Caco-2 (cell line): ENCODE results near the gene GABRP. TPM values are rescaled to one million over a fixed set of nuclear protein-coding genes. Genes with fewer than 3 reads are reported as not detected.

Experiments used
- BruUV-seq: library from RNA; stranded (reverse); fragments of 400-500 nt; replicated peaks from 2 replicates; lab custom pipeline; 2021; lab: Mats Ljungman, UMichigan
- CTCF ChIA-PET: fragments of 300-600 bp; sonication (Branson Sonifier 250); formaldehyde crosslinking; loops from one replicate; lab custom pipeline; 2022; ENCODE audit warnings: antibody characterized with exemption; lab: Charles Lee
- POLR2A ChIA-PET: fragments of 300-600 bp; sonication (Branson Sonifier 250); formaldehyde crosslinking; loops from one replicate; lab custom pipeline; 2022; ENCODE audit warnings: antibody characterized with exemption; lab: Charles Lee
- DNase-seq, 2 experiments: peaks; one replicate each; pipeline versions ENCODE4 v3.0.0 to v3.0.0-alpha.2; 2020 to 2022
- H3K27me3 ChIP-seq: replicated peaks from 2 replicates; pipeline ENCODE4 v1.6.0; 2011; ENCODE audit warnings: low read length; ENCODE audit not compliant: control insufficient read depth, insufficient read depth
- H3K36me3 ChIP-seq: 2 replicates; pipeline ENCODE4 v1.5.1; 2011; ENCODE audit warnings: low read length; ENCODE audit not compliant: control insufficient read depth, insufficient read depth
- H3K4me1 ChIP-seq: fragments of 250-450 bp; sonication (Bioruptor Pico); 2 replicates; pipeline ENCODE4 v1.5.1; 2020; ENCODE audit warnings: mild to moderate bottlenecking
- H3K4me3 ChIP-seq: 2 replicates; pipeline ENCODE4 v1.5.1; 2011; ENCODE audit warnings: low read depth, mild to moderate bottlenecking, control low read depth, low read length
- H3K9me3 ChIP-seq: fragments of 250-450 bp; sonication (Bioruptor Pico); 2 replicates; pipeline ENCODE4 v1.5.1; 2020; ENCODE audit warnings: mild to moderate bottlenecking, moderate library complexity
- H3K27ac Mint-ChIP-seq: one replicate; pipeline ENCODE4 v1.8.0; 2022; ENCODE audit warnings: mixed read lengths; ENCODE audit not compliant: unreplicated experiment
- H3K27me3 Mint-ChIP-seq: one replicate; pipeline ENCODE4 v1.8.0; 2022; ENCODE audit warnings: mixed read lengths; ENCODE audit not compliant: insufficient read depth, unreplicated experiment
- H3K36me3 Mint-ChIP-seq: one replicate; pipeline ENCODE4 v1.8.0; 2022; ENCODE audit warnings: mild to moderate bottlenecking, mixed read lengths; ENCODE audit not compliant: insufficient read depth, unreplicated experiment
- H3K4me1 Mint-ChIP-seq: one replicate; pipeline ENCODE4 v1.8.0; 2022; ENCODE audit warnings: low read depth, mixed read lengths; ENCODE audit not compliant: unreplicated experiment
- H3K4me3 Mint-ChIP-seq: one replicate; pipeline ENCODE4 v1.8.0; 2022; ENCODE audit warnings: mild to moderate bottlenecking, moderate library complexity, mixed read lengths; ENCODE audit not compliant: unreplicated experiment
- H3K9me3 Mint-ChIP-seq: one replicate; pipeline ENCODE4 v1.8.0; 2022; ENCODE audit warnings: mixed read lengths; ENCODE audit not compliant: unreplicated experiment
- CTCF ChIP-seq, 2 experiments: fragments of 200-600 bp in 1 of 2; IDR thresholded peaks; 1 replicate in 1 of 2; 2 replicates in 1 of 2; pipeline versions ENCODE4 v1.5.1 to v1.8.0; 2011 to 2022; ENCODE audit warnings: antibody characterized with exemption in 1 of 2, control low read depth in 1 of 2, inconsistent platforms in 1 of 2, low read depth in 1 of 2, low read length in 1 of 2, mild to moderate bottlenecking in 1 of 2, moderate library complexity in 1 of 2; ENCODE audit not compliant: insufficient read depth in 1 of 2, severe bottlenecking in 1 of 2, unreplicated experiment in 1 of 2
- intact Hi-C: fragments of 100-400 bp; cut with micrococcal nuclease; formaldehyde crosslinking; loops from one replicate; pipeline ENCODE4 v1.10.0; 2022; ENCODE audit not compliant: unreplicated experiment
- total RNA-seq: library from RNA; stranded (reverse); gene quantifications from 2 replicates; pipeline ENCODE4 v1.2.3, GENCODE V29; 2022

Gene GABRP
- total RNA-seq, 1 experiment from 2014 or later = 4.8 TPM

- H3K36me3 Mint-ChIP-seq = no peaks in the 10 kb centered on the region
- CTCF ChIA-PET = interaction anchor here (0.5 to 4.0 kb wide), 7 partner anchors 22 to 187 kb away, joined by 3 to 115 read pairs (median 3); no protein-coding TSS in a partner anchor
- intact Hi-C loops = loop anchor here (1.0 kb wide), 2 partner anchors 47 to 153 kb away; no protein-coding TSS in a partner anchor
- H3K4me1 Mint-ChIP-seq = no peaks in the 10 kb centered on the region
- H3K9me3 Mint-ChIP-seq = no peaks in the 10 kb centered on the region
- POLR2A ChIA-PET = interaction anchor here (0.9 kb wide), 2 partner anchors 46 to 47 kb away, joined by 3 to 6 read pairs; no protein-coding TSS in a partner anchor
- peaks cover 4% of the 10 kb centered on the region for H3K27me3 Mint-ChIP-seq
- BruUV-seq = no TSS peak
- TF ChIP-seq CTCF (IDR thresholded peaks at IDR 0.05; ENCODE audit: insufficient read depth in 1 of 2, low read depth in 1 of 2, low read length in 1 of 2, severe bottlenecking in 1 of 2, unreplicated experiment in 1 of 2) = peak; percentile 77 to 78
- Histone ChIP-seq H3K4me3 (no peak overlapping the region), H3K36me3 (no peaks in the 10 kb centered on the region), H3K27me3 (peaks cover 2% of the 10 kb centered on the region; the same call in 1 of the 2 replicates), H3K4me1 (no peaks in the 10 kb centered on the region), H3K9me3 (no peaks in the 10 kb centered on the region)
- peak; percentile 69 to 80 for DNase-seq
- H3K4me3 Mint-ChIP-seq = no peak overlapping the region
- H3K27ac Mint-ChIP-seq = no peak overlapping the region
Measured at GRCh38 chr5:170791325-170791954, 7.9 kb downstream of the GABRP start.

- no peaks in the 10 kb centered on the region for H3K4me1 ChIP-seq
- ChIA-PET POLR2A (no interaction called here), CTCF (interaction anchor here (0.5 to 4.0 kb wide), 2 partner anchors 48 to 548 kb away, joined by 3 to 115 read pairs; no protein-coding TSS in a partner anchor)
- H3K27ac Mint-ChIP-seq = no peak overlapping the region
- H3K36me3 Mint-ChIP-seq = no peaks in the 10 kb centered on the region
- no peak overlapping the region for H3K4me3 Mint-ChIP-seq
- H3K36me3 ChIP-seq = no peaks in the 10 kb centered on the region
- peaks cover 2% of the 10 kb centered on the region; the same call in 1 of the 2 replicates for H3K27me3 ChIP-seq
- intact Hi-C loops = no loop called here
- no TSS peak for BruUV-seq
- no peaks in the 10 kb centered on the region for H3K9me3 Mint-ChIP-seq
- peaks cover 4% of the 10 kb centered on the region for H3K27me3 Mint-ChIP-seq
- no peaks in the 10 kb centered on the region for H3K4me1 Mint-ChIP-seq
- TF ChIP-seq CTCF (IDR thresholded peaks at IDR 0.05; ENCODE audit: insufficient read depth in 1 of 2, low read depth in 1 of 2, low read length in 1 of 2, severe bottlenecking in 1 of 2, unreplicated experiment in 1 of 2) = no peak
- no peak overlapping the region for H3K4me3 ChIP-seq
- no peaks in the 10 kb centered on the region for H3K9me3 ChIP-seq
- no peak for DNase-seq
Measured at GRCh38 chr5:170792878-170793277, 9.4 kb downstream of the GABRP start.

- H3K4me1 ChIP-seq = no peaks in the 10 kb centered on the region
- H3K36me3 ChIP-seq = no peaks in the 10 kb centered on the region
- POLR2A ChIA-PET = no interaction called here
- intact Hi-C loops = no loop called here
- Mint-ChIP-seq H3K27ac (no peak overlapping the region), H3K36me3 (peaks cover 5% of the 10 kb centered on the region), H3K9me3 (no peaks in the 10 kb centered on the region), H3K4me1 (no peaks in the 10 kb centered on the region), H3K4me3 (no peak overlapping the region), H3K27me3 (peaks cover 4% of the 10 kb centered on the region)
- no peak overlapping the region for H3K4me3 ChIP-seq
- BruUV-seq = no TSS peak
- CTCF ChIA-PET = no interaction called here
- no peaks in the 10 kb centered on the region for H3K9me3 ChIP-seq
- no peak for TF ChIP-seq CTCF (IDR thresholded peaks at IDR 0.05; ENCODE audit: insufficient read depth in 1 of 2, low read depth in 1 of 2, low read length in 1 of 2, severe bottlenecking in 1 of 2, unreplicated experiment in 1 of 2)
- H3K27me3 ChIP-seq = peaks cover 2% of the 10 kb centered on the region; the same call in 1 of the 2 replicates
- no peak for DNase-seq
Measured at GRCh38 chr5:170795154-170795553, 11.6 kb downstream of the GABRP start.
